H9 (cell line): ENCODE results near the gene GCNT3. TPM values are rescaled to one million over a fixed set of nuclear protein-coding genes. Genes with fewer than 3 reads are reported as not detected.
"Not testable (repeated sequence)": the region's sequence is repeated elsewhere in the genome, so short reads cannot be mapped to it uniquely, and the experiment has no call there.

Source experiments
- DNase-seq: peaks from one replicate; pipeline ENCODE4 v3.0.0-alpha.2; 2017
- H2AFZ ChIP-seq: one replicate; pipeline ENCODE4 v1.6.1; 2013; ENCODE audit warnings: mild to moderate bottlenecking, low read length, control low read depth, moderate library complexity
- H2AK5ac ChIP-seq: 2 replicates; pipeline ENCODE4 v1.6.1; 2013; ENCODE audit warnings: low read length, control low read depth, mixed read lengths; ENCODE audit not compliant: insufficient read length
- H2BK120ac ChIP-seq: one replicate; pipeline ENCODE4 v1.6.1; 2013; ENCODE audit warnings: low read depth, mild to moderate bottlenecking, low read length, control low read depth, inconsistent platforms; ENCODE audit not compliant: poor library complexity, severe bottlenecking
- H2BK12ac ChIP-seq: 2 replicates; pipeline ENCODE4 v1.6.1; 2013; ENCODE audit warnings: low read length, control low read depth, mixed read lengths, low read depth; ENCODE audit not compliant: insufficient read length
- H2BK15ac ChIP-seq: 2 replicates; pipeline ENCODE4 v1.6.1; 2013; ENCODE audit warnings: low read depth, low read length, control low read depth
- H2BK20ac ChIP-seq: one replicate; pipeline ENCODE4 v1.6.1; 2013; ENCODE audit warnings: low read depth, mild to moderate bottlenecking, low read length, control low read depth, inconsistent platforms; ENCODE audit not compliant: poor library complexity, severe bottlenecking
- H2BK5ac ChIP-seq: 2 replicates; pipeline ENCODE4 v1.6.1; 2013; ENCODE audit warnings: low read length, control low read depth, mixed read lengths; ENCODE audit not compliant: insufficient read length
- H3K14ac ChIP-seq: 2 replicates; pipeline ENCODE4 v1.6.1; 2013; ENCODE audit warnings: low read length, control low read depth; ENCODE audit not compliant: insufficient read depth
- H3K18ac ChIP-seq: 2 replicates; pipeline ENCODE4 v1.6.1; 2013; ENCODE audit warnings: low read depth, mild to moderate bottlenecking, mixed read lengths, low read length, control low read depth; ENCODE audit not compliant: insufficient read length
- H3K23ac ChIP-seq: 2 replicates; pipeline ENCODE4 v1.6.1; 2013; ENCODE audit warnings: low read length, control low read depth, mixed read lengths, low read depth; ENCODE audit not compliant: insufficient read length
- H3K23me2 ChIP-seq: 2 replicates; pipeline ENCODE4 v1.6.1; 2013; ENCODE audit warnings: low read depth, mild to moderate bottlenecking, mixed read lengths, low read length, control low read depth; ENCODE audit not compliant: insufficient read length, poor library complexity, severe bottlenecking
- H3K27ac ChIP-seq: 2 replicates; pipeline ENCODE4 v1.5.1; 2013; ENCODE audit warnings: low read length, control low read depth, mixed read lengths, low read depth; ENCODE audit not compliant: insufficient read length
- H3K27me3 ChIP-seq: 2 replicates; pipeline ENCODE4 v1.6.1; 2013; ENCODE audit warnings: low read length, control low read depth, inconsistent platforms; ENCODE audit not compliant: insufficient read depth
- H3K4ac ChIP-seq: 2 replicates; pipeline ENCODE4 v1.6.1; 2013; ENCODE audit warnings: low read depth, mild to moderate bottlenecking, control low read depth, inconsistent platforms, low read length, moderate library complexity
- H3K4me1 ChIP-seq: 2 replicates; pipeline ENCODE4 v1.6.1; 2013; ENCODE audit warnings: low read length, control low read depth, inconsistent platforms; ENCODE audit not compliant: insufficient read depth
- H3K4me2 ChIP-seq: 2 replicates; pipeline ENCODE4 v1.6.1; 2013; ENCODE audit warnings: low read length, control low read depth, mixed read lengths; ENCODE audit not compliant: insufficient read length, insufficient read depth
- H3K56ac ChIP-seq: 2 replicates; pipeline ENCODE4 v1.6.1; 2013; ENCODE audit warnings: low read depth, mild to moderate bottlenecking, mixed read lengths, low read length, control low read depth; ENCODE audit not compliant: insufficient read length
- H3K79me1 ChIP-seq: 2 replicates; pipeline ENCODE4 v1.6.1; 2013; ENCODE audit warnings: low read depth, mild to moderate bottlenecking, moderate library complexity, low read length, control low read depth, inconsistent platforms; ENCODE audit not compliant: insufficient read depth, poor library complexity, severe bottlenecking
- H3K79me2 ChIP-seq: 2 replicates; pipeline ENCODE4 v1.6.1; 2013; ENCODE audit warnings: low read length, control low read depth, inconsistent platforms; ENCODE audit not compliant: insufficient read depth
- H3K9ac ChIP-seq: 2 replicates; pipeline ENCODE4 v1.6.1; 2013; ENCODE audit warnings: low read length, control low read depth, mixed read lengths; ENCODE audit not compliant: insufficient read length; ENCODE audit errors: extremely low read depth
- H3K9me3 ChIP-seq: one replicate; pipeline ENCODE4 v1.6.1; 2013; ENCODE audit warnings: low read depth, low read length, inconsistent platforms; ENCODE audit not compliant: control insufficient read depth
- H3T11ph ChIP-seq: one replicate; pipeline ENCODE4 v1.6.1; 2013; ENCODE audit warnings: mild to moderate bottlenecking, low read length, control low read depth, inconsistent platforms
- H4K20me1 ChIP-seq: one replicate; pipeline ENCODE4 v1.6.1; 2013; ENCODE audit not compliant: control insufficient read depth, insufficient read length, insufficient read depth
- H4K5ac ChIP-seq: 2 replicates; pipeline ENCODE4 v1.6.1; 2013; ENCODE audit warnings: low read depth, mild to moderate bottlenecking, mixed read lengths, low read length, control low read depth; ENCODE audit not compliant: insufficient read length
- H4K8ac ChIP-seq: replicated peaks from 2 replicates; pipeline ENCODE4 v1.6.1; 2013; ENCODE audit warnings: low read length, control low read depth, mixed read lengths, low read depth; ENCODE audit not compliant: insufficient read length
- H4K91ac ChIP-seq: 2 replicates; pipeline ENCODE4 v1.6.1; 2013; ENCODE audit warnings: low read depth, mild to moderate bottlenecking, moderate library complexity, mixed read lengths, low read length, control low read depth; ENCODE audit not compliant: insufficient read length
- H3K27ac Mint-ChIP-seq, 3 experiments: 2 replicates in 2 of 3; 3 replicates in 1 of 3; pipeline ENCODE4 v1.8.0; 2020 to 2021; ENCODE audit warnings: mixed read lengths in 3 of 3, mild to moderate bottlenecking in 1 of 3, moderate library complexity in 1 of 3
- H3K27me3 Mint-ChIP-seq: 2 replicates; pipeline ENCODE4 v1.8.0; 2021; ENCODE audit warnings: low read depth, mild to moderate bottlenecking, moderate library complexity, mixed read lengths
- H3K36me3 Mint-ChIP-seq, 3 experiments: 2 replicates in 2 of 3; 3 replicates in 1 of 3; pipeline ENCODE4 v1.8.0; 2020 to 2021; ENCODE audit warnings: low read depth in 3 of 3, mixed read lengths in 3 of 3; ENCODE audit not compliant: insufficient read depth in 1 of 3
- H3K4me1 Mint-ChIP-seq, 2 experiments: 2 replicates each; pipeline ENCODE4 v1.8.0; 2020; ENCODE audit warnings: mixed read lengths in 2 of 2
- H3K4me3 Mint-ChIP-seq, 2 experiments: 2 replicates in 1 of 2; 3 replicates in 1 of 2; pipeline ENCODE4 v1.8.0; 2020 to 2021; ENCODE audit warnings: mild to moderate bottlenecking in 2 of 2, mixed read lengths in 2 of 2, moderate library complexity in 1 of 2
- H3K9me3 Mint-ChIP-seq, 2 experiments: 2 replicates in 1 of 2; 3 replicates in 1 of 2; pipeline ENCODE4 v1.8.0; 2020; ENCODE audit warnings: mild to moderate bottlenecking in 2 of 2, mixed read lengths in 2 of 2, moderate library complexity in 1 of 2
- CTCF ChIP-seq: fragments of 200-600 bp; sonication (generic); conservative IDR thresholded peaks from 3 replicates; pipeline ENCODE4 v1.8.0; 2021; ENCODE audit warnings: antibody characterized with exemption, mild to moderate bottlenecking
- WGBS: extraction: QIAGEN DNeasy Blood & Tissue Kit; methylation state at CpG from one replicate; pipeline ENCODE4 v1.1.7; 2013; ENCODE audit warnings: missing lambda C conversion rate, low lambda C conversion rate, mixed read lengths; ENCODE audit not compliant: insufficient read length; ENCODE audit errors: extremely low coverage; 5-methylcytosine and 5-hydroxymethylcytosine counted together
- total RNA-seq: library from RNA; stranded (reverse); gene quantifications from 2 replicates; pipeline ENCODE4 v1.2.1, GENCODE V29; 2021

GCNT3 gene
- total RNA-seq, 1 experiment from 2014 or later = not detected

DNA sequence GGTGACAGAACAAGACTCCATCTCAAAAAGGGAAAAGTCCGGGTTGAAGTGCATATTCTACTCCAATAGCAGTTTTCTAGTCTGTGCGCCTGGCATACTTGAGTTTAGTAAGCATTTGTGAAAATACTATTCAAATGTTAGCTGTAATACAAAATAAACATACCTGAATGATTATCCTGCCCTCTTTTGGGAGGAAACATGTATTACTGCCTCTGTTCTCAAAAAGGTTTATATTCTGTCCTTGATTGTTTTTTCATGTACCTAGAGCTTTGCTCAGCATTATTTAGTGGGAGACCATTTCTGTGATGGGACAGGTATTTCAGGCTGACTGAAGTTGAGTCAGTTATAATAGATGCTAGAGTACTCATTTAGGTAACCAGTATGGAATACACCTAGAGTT lies 25.9 kb downstream of the GCNT3 start:
- H2BK20ac ChIP-seq, H2BK15ac ChIP-seq, H3K79me1 ChIP-seq, H3K23ac ChIP-seq, H4K5ac ChIP-seq, H3K56ac ChIP-seq, H2BK5ac ChIP-seq, H3K4me2 ChIP-seq, H3K79me2 ChIP-seq, H3K27ac Mint-ChIP-seq, H3K9me3 Mint-ChIP-seq, H4K20me1 ChIP-seq, DNase-seq, H3K18ac ChIP-seq, H3K9me3 ChIP-seq, H4K91ac ChIP-seq, H3K14ac ChIP-seq, H3K9ac ChIP-seq, H3K27ac ChIP-seq, H2AFZ ChIP-seq, H3K4ac ChIP-seq, H3K4me1 ChIP-seq, H3T11ph ChIP-seq, H2BK12ac ChIP-seq, H3K4me1 Mint-ChIP-seq, H3K27me3 Mint-ChIP-seq, H3K27me3 ChIP-seq, H2AK5ac ChIP-seq, H3K23me2 ChIP-seq, H2BK120ac ChIP-seq, H4K8ac ChIP-seq, H3K4me3 Mint-ChIP-seq: not testable (repeated sequence)
- peaks cover 5 to 41% (median 24%) of the 10 kb centered on the region in 3 experiments; a peak in 6 of 7 replicates for H3K36me3 Mint-ChIP-seq
- WGBS = no CpG with 5 or more reads among the region's 2 CpGs
- TF ChIP-seq CTCF = peak; percentile 31; the same call in 2 of the 3 replicates
